ENCODE data around the gene RPRD1B.

GRCh38 chr20:37986044-37986858, 47.3 kb upstream of the RPRD1B start:
- TF ChIP-seq, protein P1, sequence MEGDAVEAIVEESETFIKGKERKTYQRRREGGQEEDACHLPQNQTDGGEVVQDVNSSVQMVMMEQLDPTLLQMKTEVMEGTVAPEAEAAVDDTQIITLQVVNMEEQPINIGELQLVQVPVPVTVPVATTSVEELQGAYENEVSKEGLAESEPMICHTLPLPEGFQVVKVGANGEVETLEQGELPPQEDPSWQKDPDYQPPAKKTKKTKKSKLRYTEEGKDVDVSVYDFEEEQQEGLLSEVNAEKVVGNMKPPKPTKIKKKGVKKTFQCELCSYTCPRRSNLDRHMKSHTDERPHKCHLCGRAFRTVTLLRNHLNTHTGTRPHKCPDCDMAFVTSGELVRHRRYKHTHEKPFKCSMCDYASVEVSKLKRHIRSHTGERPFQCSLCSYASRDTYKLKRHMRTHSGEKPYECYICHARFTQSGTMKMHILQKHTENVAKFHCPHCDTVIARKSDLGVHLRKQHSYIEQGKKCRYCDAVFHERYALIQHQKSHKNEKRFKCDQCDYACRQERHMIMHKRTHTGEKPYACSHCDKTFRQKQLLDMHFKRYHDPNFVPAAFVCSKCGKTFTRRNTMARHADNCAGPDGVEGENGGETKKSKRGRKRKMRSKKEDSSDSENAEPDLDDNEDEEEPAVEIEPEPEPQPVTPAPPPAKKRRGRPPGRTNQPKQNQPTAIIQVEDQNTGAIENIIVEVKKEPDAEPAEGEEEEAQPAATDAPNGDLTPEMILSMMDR (IDR thresholded peaks at IDR 0.05; ENCODE audit: borderline replicate concordance, extremely low read depth, low read length, poor library complexity, severe bottlenecking), result no peak
- TF ChIP-seq EZH2 (IDR thresholded peaks at IDR 0.05; ENCODE audit: borderline replicate concordance, low read depth, low read length, severe bottlenecking), result no peak

All from DND-41 (cell line).